Prostate gland (tissue), 2 donors: Measurements from ENCODE around the gene MYO6.

ENCODE experiments used
- CTCF ChIP-seq, 4 experiments: fragments of 200-600 bp in 2 of 4; fragments of 450-650 bp in 2 of 4; sonication (generic) in 2 of 4; IDR thresholded peaks; 1 replicate in 3 of 4; 2 replicates in 1 of 4; pipeline ENCODE4 v1.5.1; 2016 to 2019; ENCODE audit warnings: antibody characterized with exemption in 4 of 4, mild to moderate bottlenecking in 2 of 4, moderate library complexity in 2 of 4
- POLR2A ChIP-seq: fragments of 450-650 bp; IDR thresholded peaks from one replicate; pipeline ENCODE4 v1.6.1; 2016; ENCODE audit warnings: antibody characterized with exemption, mild to moderate bottlenecking

- TF ChIP-seq CTCF (IDR thresholded peaks at IDR 0.05) (no peak), POLR2A (no peak)
Observed at GRCh38 chr6:75812560-75812959, 63.5 kb downstream of the MYO6 start.
